SK-N-SH (cell line): Measurements from ENCODE around the gene LSM3. TPM values are rescaled to one million over a fixed set of nuclear protein-coding genes. Genes with fewer than 3 reads are reported as not detected.

Experiments used
- CTCF ChIA-PET: fragments of 300-600, 350-600 bp; formaldehyde crosslinking; extraction: SDS; loops from one replicate; lab custom pipeline; 2021; lab: Yijun Ruan, JAX
- POLR2A ChIA-PET: fragments of 350-600 bp; sonication (Branson Sonifier 250); formaldehyde crosslinking; extraction: SDS; loops from one replicate; lab custom pipeline; 2020; ENCODE audit warnings: antibody characterized with exemption, inconsistent platforms; lab: Yijun Ruan, JAX
- DNase-seq: peaks from one replicate; pipeline ENCODE4 v3.0.0; 2012
- H2AFZ ChIP-seq: fragments of 200-600 bp; sonication (generic); 2 replicates; pipeline ENCODE4 v1.8.1; 2016; ENCODE audit warnings: antibody characterized with exemption, mild to moderate bottlenecking, low read depth
- H3F3A ChIP-seq: fragments of 200-600 bp; sonication (generic); replicated peaks from 2 replicates; pipeline ENCODE3; 2016; ENCODE audit warnings: antibody characterized with exemption, mild to moderate bottlenecking; ENCODE audit not compliant: insufficient read depth
- H3K27ac ChIP-seq, 2 experiments: fragments of 200-500 bp in 1 of 2; fragments of 200-600 bp in 1 of 2; sonication (Bioruptor generic) in 1 of 2; sonication (generic), shearing (Covaris generic) in 1 of 2; 2 replicates each; pipeline versions ENCODE4 v1.5.1 to v1.6.1; 2014 to 2016; ENCODE audit warnings: low read depth in 2 of 2, inconsistent platforms in 1 of 2, low read length in 1 of 2, mild to moderate bottlenecking in 1 of 2, mixed read lengths in 1 of 2
- H3K27me3 ChIP-seq: fragments of 200-600 bp; sonication (generic), shearing (Covaris generic); 2 replicates; pipeline ENCODE4 v1.6.1; 2016; ENCODE audit warnings: mixed run types; ENCODE audit not compliant: insufficient read depth
- H3K36me3 ChIP-seq, 2 experiments: fragments of 200-500 bp in 1 of 2; fragments of 200-600 bp in 1 of 2; sonication (Bioruptor generic) in 1 of 2; sonication (generic) in 1 of 2; replicated peaks in 1 of 2; 2 replicates each; pipeline versions ENCODE3 to v1.5.1; 2014 to 2016; ENCODE audit warnings: low read length in 1 of 2, mild to moderate bottlenecking in 1 of 2; ENCODE audit not compliant: insufficient read depth in 2 of 2, control insufficient read depth in 1 of 2
- H3K4me1 ChIP-seq, 2 experiments: fragments of 200-500 bp in 1 of 2; fragments of 200-600 bp in 1 of 2; sonication (Bioruptor generic) in 1 of 2; sonication (generic), shearing (Covaris generic) in 1 of 2; 2 replicates each; pipeline versions ENCODE4 v1.5.1 to v1.6.1; 2014 to 2016; ENCODE audit warnings: low read depth in 1 of 2, low read length in 1 of 2, mixed run types in 1 of 2; ENCODE audit not compliant: insufficient read depth in 2 of 2, control insufficient read depth in 1 of 2
- H3K4me2 ChIP-seq: fragments of 200-600 bp; sonication (generic), shearing (Covaris generic); 2 replicates; pipeline ENCODE4 v1.6.1; 2017; ENCODE audit warnings: mixed run types
- H3K4me3 ChIP-seq, 2 experiments: fragments of 200-500 bp in 1 of 2; fragments of 200-600 bp in 1 of 2; sonication (Bioruptor generic) in 1 of 2; sonication (generic), shearing (Covaris generic) in 1 of 2; 2 replicates each; pipeline versions ENCODE4 v1.5.1 to v1.8.1; 2014 to 2016; ENCODE audit warnings: low read depth in 2 of 2, inconsistent platforms in 1 of 2, low read length in 1 of 2, mild to moderate bottlenecking in 1 of 2, mixed read lengths in 1 of 2, moderate library complexity in 1 of 2
- H3K79me2 ChIP-seq: fragments of 200-600 bp; sonication (generic); 2 replicates; pipeline ENCODE4 v1.8.1; 2017; ENCODE audit warnings: mild to moderate bottlenecking; ENCODE audit not compliant: insufficient read depth
- H3K9ac ChIP-seq: fragments of 200-600 bp; sonication (generic); 2 replicates; pipeline ENCODE4 v1.6.1; 2017; ENCODE audit warnings: mixed run types
- H3K9me2 ChIP-seq: fragments of 200-600 bp; sonication (generic); 2 replicates; pipeline ENCODE4 v1.6.1; 2017; ENCODE audit warnings: mixed run types
- H3K9me3 ChIP-seq: fragments of 200-600 bp; sonication (generic); 2 replicates; pipeline ENCODE4 v1.6.1; 2017; ENCODE audit warnings: mixed run types, mild to moderate bottlenecking, moderate library complexity
- H4K20me1 ChIP-seq: fragments of 200-600 bp; sonication (generic); 2 replicates; pipeline ENCODE4 v1.6.1; 2017; ENCODE audit warnings: mild to moderate bottlenecking, mixed run types; ENCODE audit not compliant: insufficient read depth
- FOSL2 ChIP-seq: IDR thresholded peaks from 2 replicates; pipeline ENCODE4 v1.4.0; 2012; ENCODE audit warnings: low read depth, mild to moderate bottlenecking, moderate library complexity, borderline replicate concordance
- GABPA ChIP-seq: IDR thresholded peaks from 2 replicates; pipeline ENCODE4 v1.4.0; 2012; ENCODE audit warnings: low read depth, mild to moderate bottlenecking
- GATA2 ChIP-seq: sonication (generic); formaldehyde crosslinking; IDR thresholded peaks from 2 replicates; pipeline ENCODE4 v1.5.0; 2020; ENCODE audit warnings: mild to moderate bottlenecking, missing genetic modification reagents
- JUND ChIP-seq: IDR thresholded peaks from 2 replicates; pipeline ENCODE4 v1.4.0; 2012
- SIN3A ChIP-seq: IDR thresholded peaks from 2 replicates; pipeline ENCODE4 v1.6.1; 2012; ENCODE audit warnings: low read depth, mild to moderate bottlenecking, low read length, moderate library complexity, borderline replicate concordance
- YY1 ChIP-seq: IDR thresholded peaks from 2 replicates; pipeline ENCODE4 v1.4.0; 2012; ENCODE audit warnings: low read depth, mild to moderate bottlenecking
- WGBS: methylation state at CpG from one replicate; pipeline ENCODE4 v1.1.6; 2017; ENCODE audit warnings: low lambda C conversion rate; 5-methylcytosine and 5-hydroxymethylcytosine counted together
- polyA plus RNA-seq, 3 experiments: library from polyadenylated mRNA; depleted of rRNA; stranded (reverse); fragments of >200 nt; gene quantifications; 2 replicates each; pipeline ENCODE4 v1.2.3, GENCODE V29; 2012
- TF ChIP-seq, protein P1 (sequence below): IDR thresholded peaks from 2 replicates; pipeline ENCODE4 v1.6.1; 2012; ENCODE audit warnings: mild to moderate bottlenecking, low read depth, low read length, moderate library complexity
- TF ChIP-seq, protein P2 (sequence below): IDR thresholded peaks from 2 replicates; pipeline ENCODE4 v1.4.0; 2012; ENCODE audit warnings: low read depth, borderline replicate concordance

LSM3 gene
- polyA plus RNA-seq, 1 of the 3 experiments (the other 2 are of a cell fraction), result 5.1 TPM

DNA sequence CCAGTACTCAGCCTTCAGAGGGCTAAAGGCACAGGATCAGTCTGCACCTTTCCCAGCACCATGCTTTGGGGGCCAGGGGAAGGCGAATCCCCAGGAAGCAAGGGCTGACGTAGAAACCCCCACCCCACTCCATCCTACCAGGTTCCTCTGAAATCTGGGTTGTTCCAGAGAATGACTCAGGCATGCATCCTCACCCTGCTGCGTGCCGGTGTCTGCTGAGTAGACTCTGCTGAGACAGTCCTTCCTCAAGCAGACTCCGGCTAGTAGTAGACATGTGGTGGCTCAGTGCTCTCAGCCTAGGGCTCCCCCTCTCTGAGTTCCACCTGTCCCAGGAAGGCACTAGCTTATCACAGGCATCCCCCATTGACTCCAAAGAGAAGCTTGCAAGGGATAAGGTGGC is 44.7 kb upstream of the LSM3 start:
- CTCF ChIA-PET, result interaction anchor here (1.5 kb wide), 1 partner anchor 238 kb away, joined by 6 read pairs; no protein-coding TSS in a partner anchor
- no peak overlapping the region for H3K4me2 ChIP-seq
- no peaks in the 10 kb centered on the region for H3K27me3 ChIP-seq
- H3K4me1 ChIP-seq, result no peaks in the 10 kb centered on the region; a peak in 1 of 4 replicates
- no peaks in the 10 kb centered on the region for H3K9me2 ChIP-seq
- no peaks in the 10 kb centered on the region for H3K9me3 ChIP-seq
- POLR2A ChIA-PET, result interaction anchor here (0.8 kb wide), 1 partner anchor 9 kb away, joined by 4 read pairs; the partner anchor contains the start of genes CHCHD4 and TMEM43
- TF ChIP-seq, protein P1, sequence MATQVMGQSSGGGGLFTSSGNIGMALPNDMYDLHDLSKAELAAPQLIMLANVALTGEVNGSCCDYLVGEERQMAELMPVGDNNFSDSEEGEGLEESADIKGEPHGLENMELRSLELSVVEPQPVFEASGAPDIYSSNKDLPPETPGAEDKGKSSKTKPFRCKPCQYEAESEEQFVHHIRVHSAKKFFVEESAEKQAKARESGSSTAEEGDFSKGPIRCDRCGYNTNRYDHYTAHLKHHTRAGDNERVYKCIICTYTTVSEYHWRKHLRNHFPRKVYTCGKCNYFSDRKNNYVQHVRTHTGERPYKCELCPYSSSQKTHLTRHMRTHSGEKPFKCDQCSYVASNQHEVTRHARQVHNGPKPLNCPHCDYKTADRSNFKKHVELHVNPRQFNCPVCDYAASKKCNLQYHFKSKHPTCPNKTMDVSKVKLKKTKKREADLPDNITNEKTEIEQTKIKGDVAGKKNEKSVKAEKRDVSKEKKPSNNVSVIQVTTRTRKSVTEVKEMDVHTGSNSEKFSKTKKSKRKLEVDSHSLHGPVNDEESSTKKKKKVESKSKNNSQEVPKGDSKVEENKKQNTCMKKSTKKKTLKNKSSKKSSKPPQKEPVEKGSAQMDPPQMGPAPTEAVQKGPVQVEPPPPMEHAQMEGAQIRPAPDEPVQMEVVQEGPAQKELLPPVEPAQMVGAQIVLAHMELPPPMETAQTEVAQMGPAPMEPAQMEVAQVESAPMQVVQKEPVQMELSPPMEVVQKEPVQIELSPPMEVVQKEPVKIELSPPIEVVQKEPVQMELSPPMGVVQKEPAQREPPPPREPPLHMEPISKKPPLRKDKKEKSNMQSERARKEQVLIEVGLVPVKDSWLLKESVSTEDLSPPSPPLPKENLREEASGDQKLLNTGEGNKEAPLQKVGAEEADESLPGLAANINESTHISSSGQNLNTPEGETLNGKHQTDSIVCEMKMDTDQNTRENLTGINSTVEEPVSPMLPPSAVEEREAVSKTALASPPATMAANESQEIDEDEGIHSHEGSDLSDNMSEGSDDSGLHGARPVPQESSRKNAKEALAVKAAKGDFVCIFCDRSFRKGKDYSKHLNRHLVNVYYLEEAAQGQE, result no peak
- no peak for TF ChIP-seq SIN3A
- no peak for TF ChIP-seq FOSL2
- TF ChIP-seq, protein P2, sequence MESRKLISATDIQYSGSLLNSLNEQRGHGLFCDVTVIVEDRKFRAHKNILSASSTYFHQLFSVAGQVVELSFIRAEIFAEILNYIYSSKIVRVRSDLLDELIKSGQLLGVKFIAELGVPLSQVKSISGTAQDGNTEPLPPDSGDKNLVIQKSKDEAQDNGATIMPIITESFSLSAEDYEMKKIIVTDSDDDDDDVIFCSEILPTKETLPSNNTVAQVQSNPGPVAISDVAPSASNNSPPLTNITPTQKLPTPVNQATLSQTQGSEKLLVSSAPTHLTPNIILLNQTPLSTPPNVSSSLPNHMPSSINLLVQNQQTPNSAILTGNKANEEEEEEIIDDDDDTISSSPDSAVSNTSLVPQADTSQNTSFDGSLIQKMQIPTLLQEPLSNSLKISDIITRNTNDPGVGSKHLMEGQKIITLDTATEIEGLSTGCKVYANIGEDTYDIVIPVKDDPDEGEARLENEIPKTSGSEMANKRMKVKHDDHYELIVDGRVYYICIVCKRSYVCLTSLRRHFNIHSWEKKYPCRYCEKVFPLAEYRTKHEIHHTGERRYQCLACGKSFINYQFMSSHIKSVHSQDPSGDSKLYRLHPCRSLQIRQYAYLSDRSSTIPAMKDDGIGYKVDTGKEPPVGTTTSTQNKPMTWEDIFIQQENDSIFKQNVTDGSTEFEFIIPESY, result no peak
- TF ChIP-seq, all 33 proteins: peak for 0
- Histone ChIP-seq H3F3A (peaks cover 5% of the 10 kb centered on the region), H3K79me2 (peaks cover 19% of the 10 kb centered on the region), H3K9ac (no peak overlapping the region), H3K4me3 (no peak overlapping the region), H3K27ac (no peak overlapping the region), H3K36me3 (peaks cover 35 to 92% of the 10 kb centered on the region in 2 experiments), H2AFZ (no peak overlapping the region), H4K20me1 (peaks cover 6% of the 10 kb centered on the region)
- no peak for DNase-seq
- WGBS, result 100% methylated on average over 1 of the region's 5 CpGs

DNA sequence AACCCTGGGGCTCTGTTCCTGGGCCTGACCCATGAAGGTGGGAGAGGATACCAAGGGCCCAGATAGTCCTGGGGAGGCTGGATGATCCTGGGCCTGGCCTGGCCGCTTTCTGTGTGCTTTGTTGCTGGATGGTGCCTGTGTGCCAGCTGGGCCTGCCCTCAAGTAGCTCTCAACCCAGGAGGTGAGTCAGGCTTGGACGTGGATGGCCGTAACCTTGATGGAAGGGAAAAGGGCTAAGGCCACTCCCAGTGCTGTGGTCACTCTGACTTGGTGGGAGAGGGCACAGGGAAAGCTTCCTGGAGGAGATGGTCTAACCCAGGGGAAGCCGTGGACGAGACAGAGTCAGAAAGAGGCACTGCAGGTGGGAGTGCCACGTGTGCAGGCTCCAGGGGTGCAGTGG is 44.3 kb upstream of the LSM3 start:
- peaks cover 5% of the 10 kb centered on the region for H3F3A ChIP-seq
- peaks cover 33 to 93% of the 10 kb centered on the region in 2 experiments for H3K36me3 ChIP-seq
- no peak overlapping the region for H3K4me2 ChIP-seq
- H2AFZ ChIP-seq, result no peak overlapping the region
- no peak overlapping the region for H3K4me3 ChIP-seq
- WGBS, result 87% methylated on average over 5 of the region's 6 CpGs
- no peak overlapping the region for H3K27ac ChIP-seq
- ChIA-PET POLR2A (no interaction called here), CTCF (interaction anchor here (1.5 kb wide), 1 partner anchor 238 kb away, joined by 6 read pairs; no protein-coding TSS in a partner anchor)
- no peaks in the 10 kb centered on the region; a peak in 1 of 4 replicates for H3K4me1 ChIP-seq
- no peak for DNase-seq
- H3K9me3 ChIP-seq, result no peaks in the 10 kb centered on the region
- H3K9ac ChIP-seq, result no peak overlapping the region
- H4K20me1 ChIP-seq, result 0 out of 2 replicates have a peak, but pooled peaks cover 3% of the 10 kb centered on the region
- no peak for TF ChIP-seq GATA2 (CRISPR knock-in tag)
- TF ChIP-seq, protein P2, result no peak
- TF ChIP-seq GABPA, result no peak
- TF ChIP-seq JUND, result no peak
- TF ChIP-seq YY1, result no peak
- H3K9me2 ChIP-seq, result no peaks in the 10 kb centered on the region
- no peaks in the 10 kb centered on the region for H3K27me3 ChIP-seq
- H3K79me2 ChIP-seq, result peaks cover 16% of the 10 kb centered on the region
